LNCaP clone FGC (cell line): ENCODE data around the gene OS9.
A peak's percentile ranks its signal among the peaks of the same experiment; 100 is the strongest.

ENCODE experiments used
- DNase-seq: peaks from one replicate; pipeline ENCODE4 v3.0.0-alpha.2; 2011; ENCODE audit warnings: low read depth
- H3K4me3 ChIP-seq: 2 replicates; pipeline ENCODE4 v1.5.1; 2011; ENCODE audit warnings: mild to moderate bottlenecking, low read depth, low read length, control low read depth
- CTCF ChIP-seq: IDR thresholded peaks from 2 replicates; pipeline ENCODE4 v1.5.1; 2012; ENCODE audit warnings: mild to moderate bottlenecking; ENCODE audit not compliant: control insufficient read depth, insufficient read depth; ENCODE audit errors: extremely low read depth

The OS9 gene

DNA sequence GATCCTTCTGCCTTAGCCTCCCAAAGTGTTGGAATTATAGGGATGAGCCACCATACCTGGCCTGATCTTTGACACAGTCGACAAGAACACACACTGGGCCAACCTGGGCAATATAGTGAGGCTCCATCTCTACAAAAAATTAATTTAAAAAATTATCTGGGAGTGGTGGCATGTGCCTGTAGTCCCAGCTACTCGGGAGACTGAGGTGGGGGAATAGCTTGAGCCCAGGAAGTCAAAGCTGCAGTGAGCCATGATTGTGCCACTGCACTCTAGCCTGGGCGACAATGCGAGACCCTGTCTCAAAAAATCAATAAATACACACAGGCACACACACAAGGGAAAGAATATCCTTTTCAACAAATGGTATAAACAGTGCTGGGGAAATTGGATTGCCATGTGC lies 6.1 kb upstream of the OS9 start:
- no peak for DNase-seq
- H3K4me3 ChIP-seq, result no peak overlapping the region
- TF ChIP-seq CTCF, result no peak

DNA sequence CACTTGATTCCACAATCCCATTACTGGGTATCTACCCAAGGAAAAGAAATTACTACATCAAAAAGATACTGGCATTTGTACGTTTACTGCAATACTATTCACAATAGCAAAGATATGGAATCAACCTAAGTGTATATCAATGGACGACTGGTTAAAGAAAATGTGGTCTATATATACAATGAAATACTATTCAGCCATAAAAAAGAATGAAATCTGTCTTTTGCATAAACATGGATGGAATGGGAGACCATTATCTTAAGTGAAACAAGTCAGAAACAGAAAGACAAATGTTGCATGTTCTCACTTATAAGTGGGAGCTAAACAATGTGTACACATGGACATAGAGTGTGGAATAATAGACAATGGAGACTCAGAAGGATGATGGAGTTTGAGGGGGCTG lies 5.0 kb upstream of the OS9 start:
- DNase-seq, result no peak
- H3K4me3 ChIP-seq, result no peak overlapping the region

GRCh38 chr12:57692500-57692899 lies 1.4 kb upstream of the OS9 start:
- no peak for TF ChIP-seq CTCF
- no peak overlapping the region for H3K4me3 ChIP-seq
- no peak for DNase-seq

More for the DNA sequence above, 5.0 kb upstream of the OS9 start:
- no peak for TF ChIP-seq CTCF

GRCh38 chr12:57693317-57693658 lies 644 bp upstream of the OS9 start:
- no peak for DNase-seq
- peak overlapping the region; percentile 16 for H3K4me3 ChIP-seq
- TF ChIP-seq CTCF, result no peak

DNA sequence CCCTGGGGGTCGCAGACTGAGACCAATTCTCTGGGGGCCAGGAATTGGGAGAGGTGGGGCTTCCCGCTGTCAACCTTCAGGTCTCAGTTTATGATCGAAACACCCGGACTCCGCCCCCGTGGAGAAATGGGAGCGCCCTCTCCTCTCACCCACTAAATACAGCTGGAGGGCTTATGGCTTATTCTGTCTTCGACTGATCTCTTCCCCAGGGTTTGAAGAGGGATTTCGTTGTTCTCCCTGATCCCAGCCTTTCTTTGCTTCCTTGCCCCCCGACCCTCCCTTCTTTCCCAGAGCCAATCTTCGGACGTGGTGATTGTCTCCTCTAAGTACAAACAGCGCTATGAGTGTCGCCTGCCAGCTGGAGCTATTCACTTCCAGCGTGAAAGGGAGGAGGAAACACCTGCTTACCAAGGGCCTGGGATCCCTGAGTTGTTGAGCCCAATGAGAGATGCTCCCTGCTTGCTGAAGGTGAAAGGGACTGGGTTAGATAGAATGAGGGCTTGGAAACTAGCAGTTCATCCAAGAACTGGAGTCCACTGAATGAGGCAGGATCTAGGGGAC lies 607 bp downstream of the OS9 start:
- TF ChIP-seq CTCF, result no peak
- no peak for DNase-seq
- H3K4me3 ChIP-seq, result peak overlapping the region; percentile 94

DNA sequence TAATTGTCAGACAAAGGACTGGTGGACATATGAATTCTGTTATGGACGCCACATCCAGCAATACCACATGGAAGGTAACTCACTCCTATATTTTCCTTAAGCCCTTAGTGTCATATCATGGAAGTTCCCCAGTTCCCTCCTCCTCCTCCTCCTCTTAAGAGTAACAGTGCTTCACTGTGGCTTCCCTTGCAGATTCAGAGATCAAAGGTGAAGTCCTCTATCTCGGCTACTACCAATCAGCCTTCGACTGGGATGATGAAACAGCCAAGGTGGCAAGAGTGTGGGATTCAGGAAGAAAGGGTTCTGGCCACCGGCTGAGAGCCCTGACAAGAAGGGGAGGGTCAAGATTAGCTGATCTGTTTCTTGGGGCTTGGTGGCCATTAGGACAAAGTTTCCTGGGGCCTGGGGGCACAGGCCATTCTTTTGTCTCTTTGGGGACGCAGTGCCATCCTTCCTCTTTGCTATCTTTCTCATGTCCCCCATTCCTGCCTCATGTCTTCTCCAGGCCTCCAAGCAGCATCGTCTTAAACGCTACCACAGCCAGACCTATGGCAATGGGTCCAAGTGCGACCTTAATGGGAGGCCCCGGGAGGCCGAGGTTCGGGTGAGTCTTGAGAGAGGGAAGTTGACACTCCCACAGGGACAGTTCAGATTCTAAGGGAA lies 2.0 kb downstream of the OS9 start:
- no peak for DNase-seq
- TF ChIP-seq CTCF, result no peak
- H3K4me3 ChIP-seq, result no peak overlapping the region

- TF ChIP-seq CTCF, result no peak
- no peak overlapping the region for H3K4me3 ChIP-seq
- no peak for DNase-seq
Measured at GRCh38 chr12:57697076-57697475, 3.1 kb downstream of the OS9 start.
